Effector memory CD8-positive, alpha-beta T cell (primary cell): ENCODE results near the gene MYOD1.

Source experiments
- ATAC-seq: fragments of 150-1000 bp; cut with Tn5 transposase; replicated peaks from 2 replicates; pipeline ENCODE4 v1.10.0; 2021; ENCODE audit warnings: mild to moderate bottlenecking, moderate library complexity
- DNase-seq, 3 experiments: peaks; one replicate each; pipeline ENCODE4 v3.0.0; 2021
- H3K27ac Mint-ChIP-seq, 2 donors: one replicate each; pipeline ENCODE4 v1.8.0; 2022; ENCODE audit warnings: mild to moderate bottlenecking in 2 of 2, mixed read lengths in 2 of 2, moderate library complexity in 2 of 2
- H3K27me3 Mint-ChIP-seq, 2 donors: one replicate each; pipeline ENCODE4 v1.8.0; 2022; ENCODE audit warnings: mixed read lengths in 2 of 2
- H3K36me3 Mint-ChIP-seq: one replicate; pipeline ENCODE4 v1.8.0; 2022; ENCODE audit warnings: mild to moderate bottlenecking, moderate library complexity, mixed read lengths; ENCODE audit not compliant: insufficient read depth
- H3K4me1 Mint-ChIP-seq, 2 donors: one replicate each; pipeline ENCODE4 v1.8.0; 2022; ENCODE audit warnings: low read depth in 2 of 2, mixed read lengths in 2 of 2
- H3K4me3 Mint-ChIP-seq, 2 donors: one replicate each; pipeline ENCODE4 v1.8.0; 2022; ENCODE audit warnings: mild to moderate bottlenecking in 2 of 2, mixed read lengths in 2 of 2, moderate library complexity in 2 of 2
- H3K9me3 Mint-ChIP-seq, 2 donors: one replicate each; pipeline ENCODE4 v1.8.0; 2022; ENCODE audit warnings: mixed read lengths in 2 of 2

The MYOD1 gene

GRCh38 chr11:17694494-17695110 is 24.8 kb upstream of the MYOD1 start:
- ATAC-seq = no peak
- peaks cover 55 to 80% of the 10 kb centered on the region in 2 donors for H3K27me3 Mint-ChIP-seq
- H3K36me3 Mint-ChIP-seq = no peaks in the 10 kb centered on the region
- no peak overlapping the region for H3K4me3 Mint-ChIP-seq
- H3K9me3 Mint-ChIP-seq = no peaks in the 10 kb centered on the region
- no peak overlapping the region for H3K27ac Mint-ChIP-seq
- H3K4me1 Mint-ChIP-seq = peaks cover 0 to 2% of the 10 kb centered on the region in 2 donors
- DNase-seq = no peak

GRCh38 chr11:17695454-17696441 is 23.6 kb upstream of the MYOD1 start:
- no peak overlapping the region for H3K27ac Mint-ChIP-seq
- H3K27me3 Mint-ChIP-seq = peaks cover 55 to 81% of the 10 kb centered on the region in 2 donors
- no peak for ATAC-seq
- H3K36me3 Mint-ChIP-seq = no peaks in the 10 kb centered on the region
- DNase-seq = no peak
- H3K4me1 Mint-ChIP-seq = peaks cover 0 to 2% of the 10 kb centered on the region in 2 donors
- H3K4me3 Mint-ChIP-seq = no peak overlapping the region
- no peaks in the 10 kb centered on the region for H3K9me3 Mint-ChIP-seq

- Mint-ChIP-seq H3K27ac (no peak overlapping the region), H3K36me3 (no peaks in the 10 kb centered on the region), H3K4me3 (no peak overlapping the region), H3K27me3 (peaks cover 51 to 84% of the 10 kb centered on the region in 2 donors), H3K4me1 (peaks cover 0 to 2% of the 10 kb centered on the region in 2 donors), H3K9me3 (no peaks in the 10 kb centered on the region)
- ATAC-seq = no peak
- DNase-seq = no peak
These were observed 22.6 kb upstream of the MYOD1 start for GRCh38 chr11:17696741-17697140.

GRCh38 chr11:17697175-17697949 is 22.0 kb upstream of the MYOD1 start:
- Mint-ChIP-seq H3K4me1 (peaks cover 0 to 2% of the 10 kb centered on the region in 2 donors), H3K27ac (no peak overlapping the region), H3K27me3 (peaks cover 45 to 78% of the 10 kb centered on the region in 2 donors), H3K9me3 (no peaks in the 10 kb centered on the region), H3K4me3 (no peak overlapping the region), H3K36me3 (no peaks in the 10 kb centered on the region)
- ATAC-seq (no peak), DNase-seq (no peak)

- Mint-ChIP-seq H3K27me3 (peaks cover 47 to 70% of the 10 kb centered on the region in 2 donors), H3K4me3 (no peak overlapping the region), H3K36me3 (no peaks in the 10 kb centered on the region), H3K27ac (no peak overlapping the region), H3K9me3 (peaks cover 2 to 7% of the 10 kb centered on the region in 2 donors), H3K4me1 (peaks cover 0 to 2% of the 10 kb centered on the region in 2 donors)
- no peak for ATAC-seq
- no peak for DNase-seq
These were observed 19.9 kb upstream of the MYOD1 start for GRCh38 chr11:17699147-17700114.

GRCh38 chr11:17700991-17701390 is 18.4 kb upstream of the MYOD1 start:
- DNase-seq (no peak), ATAC-seq (no peak)
- Mint-ChIP-seq H3K4me3 (no peak overlapping the region), H3K36me3 (no peaks in the 10 kb centered on the region), H3K27me3 (peaks cover 46 to 71% of the 10 kb centered on the region in 2 donors), H3K27ac (no peak overlapping the region), H3K9me3 (peaks cover 2 to 7% of the 10 kb centered on the region in 2 donors), H3K4me1 (no peaks in the 10 kb centered on the region)

- Mint-ChIP-seq H3K27ac (no peak overlapping the region), H3K4me1 (no peaks in the 10 kb centered on the region), H3K4me3 (no peak overlapping the region), H3K27me3 (peaks cover 33 to 57% of the 10 kb centered on the region in 2 donors), H3K36me3 (no peaks in the 10 kb centered on the region), H3K9me3 (peaks cover 2 to 7% of the 10 kb centered on the region in 2 donors)
- ATAC-seq (no peak), DNase-seq (no peak)
These were observed 16.5 kb upstream of the MYOD1 start for GRCh38 chr11:17702876-17703275.

GRCh38 chr11:17703951-17704350 is 15.4 kb upstream of the MYOD1 start:
- Mint-ChIP-seq H3K27ac (no peak overlapping the region), H3K4me1 (no peaks in the 10 kb centered on the region), H3K9me3 (peaks cover 2 to 7% of the 10 kb centered on the region in 2 donors), H3K4me3 (no peak overlapping the region), H3K36me3 (no peaks in the 10 kb centered on the region), H3K27me3 (peaks cover 34 to 46% of the 10 kb centered on the region in 2 donors)
- no peak for DNase-seq
- no peak for ATAC-seq

GRCh38 chr11:17707830-17708229 is 11.5 kb upstream of the MYOD1 start:
- ATAC-seq (no peak), DNase-seq (no peak)
- Mint-ChIP-seq H3K9me3 (peaks cover 2 to 7% of the 10 kb centered on the region in 2 donors), H3K36me3 (no peaks in the 10 kb centered on the region), H3K4me1 (no peaks in the 10 kb centered on the region), H3K27ac (no peak overlapping the region), H3K27me3 (peaks cover 26 to 36% of the 10 kb centered on the region in 2 donors), H3K4me3 (no peak overlapping the region)

GRCh38 chr11:17711836-17712235 is 7.5 kb upstream of the MYOD1 start:
- Mint-ChIP-seq H3K27me3 (peaks cover 8 to 17% of the 10 kb centered on the region in 2 donors), H3K36me3 (no peaks in the 10 kb centered on the region), H3K27ac (no peak overlapping the region), H3K9me3 (no peaks in the 10 kb centered on the region), H3K4me3 (no peak overlapping the region), H3K4me1 (no peaks in the 10 kb centered on the region)
- no peak for ATAC-seq
- no peak for DNase-seq

GRCh38 chr11:17713851-17714250 is 5.5 kb upstream of the MYOD1 start:
- DNase-seq = no peak
- no peak for ATAC-seq
- no peaks in the 10 kb centered on the region for H3K4me1 Mint-ChIP-seq

GRCh38 chr11:17714356-17714854 is 5.0 kb upstream of the MYOD1 start:
- Mint-ChIP-seq H3K4me3 (no peak overlapping the region), H3K27me3 (peaks cover 8 to 11% of the 10 kb centered on the region in 2 donors), H3K4me1 (no peaks in the 10 kb centered on the region), H3K9me3 (no peaks in the 10 kb centered on the region), H3K27ac (no peak overlapping the region), H3K36me3 (no peaks in the 10 kb centered on the region)
- no peak for DNase-seq
- ATAC-seq = no peak

More at GRCh38 chr11:17713851-17714250, 5.5 kb upstream of the MYOD1 start:
- H3K27ac Mint-ChIP-seq = no peak overlapping the region
- H3K9me3 Mint-ChIP-seq = no peaks in the 10 kb centered on the region
- H3K27me3 Mint-ChIP-seq = peaks cover 8 to 17% of the 10 kb centered on the region in 2 donors
- H3K36me3 Mint-ChIP-seq = no peaks in the 10 kb centered on the region
- H3K4me3 Mint-ChIP-seq = no peak overlapping the region
